IPS-20b (cell line): Measurements from ENCODE around the gene MLF2.
"Not testable (repeated sequence)": the region's sequence is repeated elsewhere in the genome, so short reads cannot be mapped to it uniquely, and the experiment has no call there.

ENCODE experiments used
- H3K27ac ChIP-seq: one replicate; pipeline ENCODE4 v1.5.1; 2013; ENCODE audit warnings: low read length
- H3K27me3 ChIP-seq: 2 replicates; pipeline ENCODE4 v1.6.1; 2013; ENCODE audit warnings: mild to moderate bottlenecking, low read length, inconsistent platforms; ENCODE audit not compliant: insufficient read depth
- H3K36me3 ChIP-seq: 2 replicates; pipeline ENCODE4 v1.6.1; 2013; ENCODE audit warnings: low read depth, mild to moderate bottlenecking, inconsistent platforms, low read length, moderate library complexity; ENCODE audit not compliant: insufficient read depth
- H3K4me1 ChIP-seq: 2 replicates; pipeline ENCODE4 v1.6.1; 2013; ENCODE audit warnings: mild to moderate bottlenecking, control low read depth, inconsistent platforms, low read length, moderate library complexity; ENCODE audit not compliant: insufficient read depth
- H3K4me3 ChIP-seq: 2 replicates; pipeline ENCODE4 v1.5.1; 2013; ENCODE audit warnings: mild to moderate bottlenecking, low read length, inconsistent platforms
- H3K9ac ChIP-seq: 2 replicates; pipeline ENCODE4 v1.6.1; 2013; ENCODE audit warnings: low read depth, mild to moderate bottlenecking, inconsistent platforms, low read length, moderate library complexity
- H3K9me3 ChIP-seq: 2 replicates; pipeline ENCODE4 v1.6.1; 2013; ENCODE audit warnings: mild to moderate bottlenecking, low read depth, low read length, inconsistent platforms; ENCODE audit not compliant: insufficient read depth

The MLF2 gene

DNA sequence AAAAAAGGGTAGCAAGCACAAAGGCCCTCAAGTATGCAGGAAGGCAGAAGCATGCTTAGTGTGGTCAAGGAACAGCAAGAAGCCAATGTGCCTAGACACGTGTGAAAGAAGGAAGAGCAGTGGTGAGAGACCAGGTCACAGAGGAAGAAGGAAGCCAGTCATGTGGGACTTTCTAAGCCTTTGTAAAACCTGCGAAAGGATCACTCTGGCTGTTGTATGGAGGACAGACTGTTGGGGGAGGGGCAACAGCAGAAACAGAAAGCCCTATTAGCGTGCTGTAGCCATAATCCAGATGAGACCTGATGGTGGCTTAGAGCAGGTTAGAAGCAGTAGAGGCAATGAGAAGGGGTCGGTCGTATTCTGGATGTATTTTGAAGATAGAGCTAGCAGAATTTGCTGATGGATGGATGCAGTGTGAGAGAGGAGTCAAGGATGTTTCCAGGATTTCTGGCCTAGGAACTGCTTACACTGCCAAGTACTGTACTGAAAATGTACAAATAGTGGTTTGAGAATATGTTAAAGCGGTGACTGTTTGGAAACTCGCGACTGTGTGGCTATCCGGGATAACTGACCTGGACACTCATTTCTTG is 5.7 kb upstream of the MLF2 start:
- H3K4me1 ChIP-seq = peaks cover 11% of the 10 kb centered on the region; the same call in 1 of the 2 replicates
- no peak overlapping the region for H3K27ac ChIP-seq
- no peaks in the 10 kb centered on the region for H3K27me3 ChIP-seq
- no peaks in the 10 kb centered on the region for H3K36me3 ChIP-seq
- no peaks in the 10 kb centered on the region for H3K9me3 ChIP-seq
- no peak overlapping the region for H3K9ac ChIP-seq
- H3K4me3 ChIP-seq = no peak overlapping the region

DNA sequence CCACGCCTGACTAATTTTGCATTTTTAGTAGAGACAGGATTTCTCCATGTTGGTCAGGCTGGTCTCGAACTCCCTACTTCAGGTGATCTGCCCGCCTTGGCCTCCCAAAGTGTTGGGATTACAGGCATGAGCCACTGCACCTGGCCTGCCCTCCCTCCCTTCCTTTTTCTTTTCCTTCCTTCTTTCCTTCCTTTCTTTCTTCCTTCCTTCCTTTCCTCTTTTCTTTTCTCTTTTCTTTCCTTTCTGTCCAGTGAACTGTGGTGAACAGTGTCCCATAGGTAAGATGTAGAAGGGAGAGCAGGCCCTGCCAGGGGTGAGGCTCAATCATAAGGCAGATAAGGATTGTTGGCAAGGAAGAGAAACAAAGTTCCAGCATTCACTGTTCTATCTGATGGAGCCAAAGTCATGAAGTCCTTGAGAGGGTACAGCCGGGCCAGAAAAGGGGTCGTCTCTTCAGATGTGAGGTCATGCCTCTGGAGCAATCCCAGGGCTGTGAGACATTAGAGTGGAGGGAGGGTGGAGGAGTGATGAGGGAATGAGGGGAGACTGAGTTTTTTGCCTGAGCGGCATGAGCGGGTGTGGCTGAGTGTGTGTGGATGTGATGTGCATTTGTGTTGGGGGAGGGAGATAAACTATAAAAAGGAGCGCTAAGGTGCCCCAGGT is 4.2 kb upstream of the MLF2 start:
- H3K4me3 ChIP-seq = no peak overlapping the region
- H3K27me3 ChIP-seq = no peaks in the 10 kb centered on the region
- H3K27ac ChIP-seq = no peak overlapping the region
- no peak overlapping the region for H3K9ac ChIP-seq
- no peaks in the 10 kb centered on the region for H3K9me3 ChIP-seq
- peaks cover 7% of the 10 kb centered on the region; the same call in 1 of the 2 replicates for H3K4me1 ChIP-seq
- no peaks in the 10 kb centered on the region for H3K36me3 ChIP-seq

DNA sequence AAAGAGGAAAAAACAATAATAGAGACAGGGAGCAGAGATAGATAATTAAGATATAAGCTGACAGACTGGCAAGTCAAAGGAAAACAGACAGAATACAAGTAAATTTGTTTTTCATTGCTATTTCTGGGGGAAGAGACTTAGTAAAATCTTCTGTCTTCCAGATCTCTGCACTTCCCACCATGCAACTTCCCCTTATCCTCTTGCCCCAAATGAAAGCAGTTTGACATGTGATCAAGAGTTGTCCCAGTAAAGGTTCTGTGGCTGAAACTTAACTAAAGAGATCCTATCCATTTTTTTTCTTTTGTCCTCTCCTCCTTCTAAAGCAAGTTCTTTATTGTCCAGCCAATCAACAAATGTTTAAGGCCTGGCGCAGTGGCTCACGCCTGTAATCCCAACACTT is 1.5 kb upstream of the MLF2 start:
- Histone ChIP-seq H3K36me3 (peaks cover 27% of the 10 kb centered on the region), H3K9ac (peak overlapping the region; percentile 93; the same call in 1 of the 2 replicates), H3K27ac (no peak overlapping the region), H3K4me1 (peaks cover 7% of the 10 kb centered on the region; the same call in 1 of the 2 replicates), H3K27me3 (no peaks in the 10 kb centered on the region), H3K4me3 (no peak overlapping the region), H3K9me3 (no peaks in the 10 kb centered on the region)

DNA sequence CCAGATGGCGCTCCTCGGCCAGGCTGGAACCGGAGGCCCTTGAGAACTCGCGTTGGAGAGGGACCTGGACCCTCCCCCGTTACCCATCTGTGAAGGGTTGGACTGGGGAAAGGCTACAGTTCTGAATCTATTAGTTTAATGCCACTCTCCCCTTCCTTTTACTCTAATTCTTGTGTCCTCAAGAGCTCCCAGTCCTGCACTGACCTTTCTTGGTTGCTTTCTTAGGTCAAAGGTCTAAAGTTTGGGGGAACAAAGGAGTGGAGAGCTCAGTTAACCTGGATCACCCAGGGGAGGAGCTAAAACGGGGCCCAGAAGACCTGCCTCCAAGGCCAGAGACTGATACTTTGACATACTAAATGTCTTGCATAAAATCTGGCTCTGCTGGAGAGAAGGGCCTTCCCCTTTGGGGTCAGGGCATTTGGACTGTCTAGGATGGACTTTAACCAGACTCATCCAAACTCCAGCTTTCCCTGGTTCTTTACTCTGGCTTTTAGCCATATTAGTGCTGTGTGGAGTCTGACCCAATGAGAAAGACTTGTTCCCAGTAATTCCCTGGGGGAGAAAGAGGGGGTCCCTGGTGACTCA is 923 bp upstream of the MLF2 start:
- H3K36me3 ChIP-seq = peaks cover 32% of the 10 kb centered on the region
- H3K4me3 ChIP-seq = peak overlapping the region; percentile 44; the same call in 1 of the 2 replicates
- peak overlapping the region; percentile 93; the same call in 1 of the 2 replicates for H3K9ac ChIP-seq
- peaks cover 7% of the 10 kb centered on the region; the same call in 1 of the 2 replicates for H3K4me1 ChIP-seq
- H3K27ac ChIP-seq = no peak overlapping the region
- no peaks in the 10 kb centered on the region for H3K27me3 ChIP-seq
- no peaks in the 10 kb centered on the region for H3K9me3 ChIP-seq

DNA sequence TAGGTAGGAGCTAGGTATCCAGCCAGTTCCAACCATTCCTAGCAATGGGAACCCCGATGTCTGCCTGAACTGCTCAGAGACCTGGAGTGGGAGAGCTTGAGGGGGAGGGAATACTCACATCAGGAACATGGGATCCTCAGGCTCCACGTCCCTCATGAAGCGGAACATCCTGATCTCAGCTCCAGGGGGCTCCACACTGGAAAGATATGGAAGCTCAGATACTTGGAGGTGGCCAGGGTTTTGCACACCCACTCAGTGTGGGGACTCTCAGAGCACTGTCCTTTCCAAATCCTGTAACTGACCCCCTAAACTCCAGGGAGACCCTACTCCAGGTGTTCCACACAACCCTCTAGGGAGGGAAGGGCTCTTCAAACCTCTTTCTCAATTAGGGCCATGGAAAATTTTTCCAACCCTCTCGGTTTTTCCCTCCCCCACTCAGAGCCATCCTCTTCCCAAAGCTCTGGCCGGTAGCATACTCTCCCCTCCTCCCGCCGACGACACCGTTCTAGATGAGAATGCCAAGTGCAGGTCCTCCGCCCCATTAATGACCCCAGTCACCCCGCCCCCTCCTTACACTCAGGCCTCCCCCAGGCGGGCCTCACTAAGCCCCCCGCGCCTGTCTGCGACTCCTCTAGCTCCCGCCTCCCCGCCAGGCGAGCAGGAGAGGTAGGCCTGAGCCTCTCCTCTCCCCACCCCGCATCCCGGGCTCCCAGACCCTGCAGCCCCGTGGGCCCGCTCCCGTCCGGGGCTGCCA is 597 bp downstream of the MLF2 start:
- Histone ChIP-seq H3K9ac (peak overlapping the region; percentile 93), H3K4me1 (peaks cover 7% of the 10 kb centered on the region; the same call in 1 of the 2 replicates), H3K36me3 (peaks cover 47% of the 10 kb centered on the region), H3K4me3 (peak overlapping the region; percentile 86), H3K27ac (peak overlapping the region; percentile 90), H3K27me3 (no peaks in the 10 kb centered on the region), H3K9me3 (no peaks in the 10 kb centered on the region)

DNA sequence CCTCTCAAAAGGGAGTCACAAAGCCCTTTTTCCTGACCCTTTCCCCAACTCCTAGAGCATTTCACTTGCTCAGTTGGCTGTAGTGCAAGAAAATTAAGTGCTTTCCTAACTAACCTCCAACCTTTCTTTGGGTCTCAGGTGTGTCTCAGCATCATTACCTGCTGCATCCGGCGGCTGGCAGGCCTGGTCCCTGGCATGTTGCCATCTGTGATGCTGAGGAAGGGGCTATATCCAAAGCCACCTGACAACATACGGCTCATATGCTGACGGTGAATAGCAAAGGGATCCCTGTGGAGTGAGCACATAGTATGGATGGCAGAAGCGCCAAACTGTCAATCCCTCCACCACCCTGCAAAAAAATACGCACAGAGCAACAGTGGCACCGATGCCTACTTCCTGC is 1.2 kb downstream of the MLF2 start:
- H3K9ac ChIP-seq = peak overlapping the region; percentile 93; the same call in 1 of the 2 replicates
- H3K36me3 ChIP-seq = peaks cover 53% of the 10 kb centered on the region
- no peak overlapping the region for H3K27ac ChIP-seq
- H3K9me3 ChIP-seq = no peaks in the 10 kb centered on the region
- H3K4me3 ChIP-seq = peak overlapping the region; percentile 86
- H3K4me1 ChIP-seq = peaks cover 7% of the 10 kb centered on the region; the same call in 1 of the 2 replicates
- H3K27me3 ChIP-seq = no peaks in the 10 kb centered on the region

DNA sequence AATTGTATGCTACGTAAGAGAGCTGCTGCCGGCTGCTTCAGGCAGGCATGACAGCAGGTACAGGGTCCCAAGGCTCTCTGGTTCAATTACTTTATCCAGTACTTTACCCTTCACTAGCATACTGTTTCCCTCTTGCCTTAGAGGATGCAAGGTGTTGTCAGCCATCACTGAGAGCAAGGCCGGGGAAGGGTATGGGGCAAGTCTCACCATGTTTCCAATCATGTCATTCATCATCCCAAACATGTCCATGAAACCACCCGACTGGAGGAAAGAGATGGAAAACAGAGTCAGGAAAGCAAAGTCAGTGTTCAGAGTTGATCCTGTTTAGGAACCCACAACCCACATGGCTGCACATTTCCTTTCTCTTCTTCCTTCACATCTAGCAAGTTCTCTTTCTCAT is 2.4 kb downstream of the MLF2 start:
- peaks cover 65% of the 10 kb centered on the region for H3K36me3 ChIP-seq

DNA sequence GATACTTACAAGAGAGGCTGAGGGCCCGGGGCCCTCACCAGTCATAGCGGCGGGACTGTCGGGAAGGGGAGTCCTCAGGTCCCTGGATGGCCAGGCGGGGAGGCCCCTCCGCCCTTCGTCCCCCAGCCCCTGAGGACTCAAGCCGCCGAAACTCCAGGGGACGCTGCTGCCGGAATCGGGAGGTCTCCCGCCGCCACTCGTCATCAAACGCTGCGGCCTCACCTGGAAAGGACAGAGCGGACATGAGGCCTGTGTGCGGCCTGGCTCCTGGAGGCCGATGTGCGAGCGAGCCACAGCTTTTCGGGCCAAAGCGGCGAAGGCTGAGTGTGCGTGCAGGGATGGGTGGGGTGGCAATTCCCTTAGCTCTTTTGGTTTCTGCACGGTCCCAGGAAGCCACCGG is 4.2 kb downstream of the MLF2 start:
- no peak overlapping the region for H3K27ac ChIP-seq
- no peak overlapping the region for H3K9ac ChIP-seq
- no peaks in the 10 kb centered on the region for H3K9me3 ChIP-seq
- peaks cover 67% of the 10 kb centered on the region for H3K36me3 ChIP-seq
- H3K4me1 ChIP-seq = peaks cover 1% of the 10 kb centered on the region; the same call in 1 of the 2 replicates
- H3K27me3 ChIP-seq = no peaks in the 10 kb centered on the region
- no peak overlapping the region for H3K4me3 ChIP-seq

More for the DNA sequence above, 2.4 kb downstream of the MLF2 start:
- no peak overlapping the region for H3K9ac ChIP-seq
- H3K4me1 ChIP-seq = peaks cover 7% of the 10 kb centered on the region; the same call in 1 of the 2 replicates
- no peak overlapping the region for H3K27ac ChIP-seq
- H3K27me3 ChIP-seq = no peaks in the 10 kb centered on the region
- no peaks in the 10 kb centered on the region for H3K9me3 ChIP-seq
- no peak overlapping the region for H3K4me3 ChIP-seq

DNA sequence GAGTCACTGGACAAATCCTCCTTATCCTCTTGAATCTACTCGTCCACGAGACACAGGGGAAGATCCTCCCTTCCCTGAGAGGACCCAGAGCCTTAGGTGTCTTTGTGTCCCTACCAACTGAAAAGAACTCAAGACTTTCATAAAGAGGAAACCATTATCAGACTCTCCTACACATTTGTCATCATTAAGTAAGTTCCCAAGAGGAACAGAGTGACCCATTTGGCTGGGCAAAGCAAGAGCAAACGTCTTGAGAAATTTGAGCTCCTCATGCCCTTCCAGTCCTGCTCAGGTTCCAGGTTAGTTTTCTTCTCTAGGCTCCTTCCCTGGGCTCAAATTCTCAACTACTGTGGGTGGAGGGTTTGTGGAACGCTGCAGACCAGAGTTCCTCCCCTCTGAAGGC is 5.7 kb downstream of the MLF2 start:
- Histone ChIP-seq H3K27ac (no peak overlapping the region), H3K9ac (no peak overlapping the region), H3K4me1 (no peaks in the 10 kb centered on the region), H3K4me3 (no peak overlapping the region), H3K9me3 (no peaks in the 10 kb centered on the region), H3K36me3 (peaks cover 67% of the 10 kb centered on the region), H3K27me3 (no peaks in the 10 kb centered on the region)

DNA sequence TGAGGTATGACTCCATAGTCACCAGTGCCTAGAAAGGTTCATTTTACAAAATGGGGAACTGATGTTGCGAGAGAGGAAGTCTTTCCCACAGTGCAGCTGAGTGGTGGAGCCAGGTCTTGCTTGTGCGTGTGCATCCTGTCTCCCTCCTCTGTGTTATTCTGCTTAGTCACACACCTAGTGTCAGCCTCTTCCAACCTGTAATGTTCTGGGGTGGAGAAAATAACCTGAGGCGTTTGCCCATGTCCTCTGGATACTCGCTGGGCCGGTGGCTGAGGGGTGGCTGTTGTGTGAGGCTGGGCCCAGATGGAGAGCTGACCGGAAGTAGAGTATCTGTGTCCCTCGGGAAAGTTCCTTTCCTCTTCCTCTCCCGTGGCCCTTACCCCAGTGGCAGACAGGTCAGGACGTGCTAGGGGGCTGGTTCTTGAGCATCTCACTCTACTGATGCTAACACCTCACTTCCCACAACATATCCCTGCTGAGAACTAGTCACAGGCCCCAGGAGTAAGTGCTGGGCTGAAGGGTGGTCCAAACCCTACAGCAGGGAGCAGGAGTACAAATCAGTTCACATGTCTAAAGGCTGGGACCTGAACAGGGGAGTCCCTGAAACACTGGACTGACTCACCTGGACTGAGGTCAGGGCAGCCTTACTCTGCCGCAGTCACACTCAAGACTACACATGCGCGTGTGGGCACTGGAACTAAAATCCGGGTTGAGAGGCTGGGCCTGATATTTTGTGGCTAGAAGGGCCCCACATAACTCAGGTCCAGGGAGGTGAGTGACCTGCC is 7.0 kb downstream of the MLF2 start:
- no peak overlapping the region for H3K9ac ChIP-seq
- no peaks in the 10 kb centered on the region for H3K9me3 ChIP-seq
- H3K4me1 ChIP-seq = no peaks in the 10 kb centered on the region
- peaks cover 56% of the 10 kb centered on the region for H3K36me3 ChIP-seq
- no peak overlapping the region for H3K4me3 ChIP-seq
- no peak overlapping the region for H3K27ac ChIP-seq
- no peaks in the 10 kb centered on the region for H3K27me3 ChIP-seq

DNA sequence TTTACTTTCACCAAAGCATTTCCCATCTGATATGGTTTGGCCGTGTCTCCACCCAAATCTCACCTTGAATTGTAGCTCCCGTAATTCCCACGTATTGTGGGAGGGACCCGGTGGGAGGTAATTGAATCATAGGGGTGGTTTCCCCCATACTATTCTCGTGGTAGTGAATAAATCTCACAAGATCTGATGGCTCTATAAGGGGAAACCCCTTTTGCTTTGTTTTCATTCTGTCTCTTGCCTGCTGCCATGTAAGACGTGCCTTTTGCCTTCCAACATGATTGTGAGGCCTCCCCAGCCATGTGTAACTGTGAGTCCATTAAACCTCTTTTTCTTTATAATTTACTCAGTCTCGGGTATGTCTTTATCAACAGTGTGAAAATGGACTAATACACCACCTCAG is 9.6 kb downstream of the MLF2 start:
- H3K4me1 ChIP-seq, H3K4me3 ChIP-seq, H3K27me3 ChIP-seq, H3K27ac ChIP-seq, H3K9me3 ChIP-seq, H3K9ac ChIP-seq: not testable (repeated sequence)
- peaks cover 29% of the 10 kb centered on the region for H3K36me3 ChIP-seq
